SU-DHL-6 (cell line): ENCODE measurements around the gene ACACB.

Experiments used
- H2AFZ ChIP-seq: fragments of 200-600 bp; sonication (generic); 2 replicates; pipeline ENCODE4 v1.6.1; 2014; ENCODE audit warnings: low read depth, mild to moderate bottlenecking, moderate library complexity, mixed read lengths, antibody characterized with exemption, low read length; ENCODE audit not compliant: severe bottlenecking
- H3F3A ChIP-seq: fragments of 200-600 bp; shearing (Covaris generic); 2 replicates; pipeline ENCODE4 v1.6.0; 2016; ENCODE audit warnings: antibody characterized with exemption, mild to moderate bottlenecking; ENCODE audit not compliant: insufficient read depth
- H3K27ac ChIP-seq: fragments of 200-600 bp; sonication (generic); 2 replicates; pipeline ENCODE4 v1.5.1; 2016; ENCODE audit warnings: low read depth, mild to moderate bottlenecking, low read length, moderate library complexity, mixed read lengths
- H3K27me3 ChIP-seq: fragments of 200-600 bp; sonication (generic), shearing (Covaris generic); 2 replicates; pipeline ENCODE4 v1.6.0; 2014; ENCODE audit warnings: mild to moderate bottlenecking, low read length
- H3K36me3 ChIP-seq: fragments of 200-600 bp; sonication (generic); 2 replicates; pipeline ENCODE4 v1.6.1; 2014; ENCODE audit warnings: mild to moderate bottlenecking, low read length, mixed read lengths
- H3K4me2 ChIP-seq: fragments of 300-600, 200-600 bp; shearing (Covaris generic), sonication (generic); 2 replicates; pipeline ENCODE4 v1.6.0; 2014; ENCODE audit warnings: low read length, low read depth, mild to moderate bottlenecking; ENCODE audit not compliant: poor library complexity, severe bottlenecking
- H3K4me3 ChIP-seq: fragments of 200-600 bp; sonication (generic); 2 replicates; pipeline ENCODE4 v1.5.1; 2014; ENCODE audit warnings: antibody characterized with exemption, low read length, mild to moderate bottlenecking, mixed read lengths; ENCODE audit not compliant: insufficient read depth, poor library complexity, severe bottlenecking
- H3K79me2 ChIP-seq: fragments of 200-600 bp; sonication (generic); 2 replicates; pipeline ENCODE4 v1.6.1; 2014; ENCODE audit warnings: mild to moderate bottlenecking, low read length, moderate library complexity; ENCODE audit not compliant: insufficient read depth
- H3K9ac ChIP-seq: fragments of 200-600 bp; sonication (generic); 2 replicates; pipeline ENCODE4 v1.7.0; 2014; ENCODE audit warnings: mild to moderate bottlenecking, low read length
- H3K9me2 ChIP-seq: fragments of 200-600 bp; sonication (generic); replicated peaks from 2 replicates; pipeline ENCODE4 v1.6.1; 2014; ENCODE audit warnings: low read length; ENCODE audit not compliant: insufficient read depth
- H3K9me3 ChIP-seq: fragments of 200-600 bp; sonication (generic); 2 replicates; pipeline ENCODE4 v1.6.1; 2014; ENCODE audit warnings: low read length, mixed read lengths; ENCODE audit not compliant: insufficient read depth
- H4K20me1 ChIP-seq: fragments of 200-600 bp; sonication (generic); 2 replicates; pipeline ENCODE4 v1.6.1; 2014; ENCODE audit warnings: low read depth, mild to moderate bottlenecking, antibody characterized with exemption, low read length, moderate library complexity, mixed read lengths
- CTCF ChIP-seq: fragments of 200-600 bp; sonication (generic); IDR thresholded peaks from one replicate; pipeline ENCODE4 v1.5.1; 2017; ENCODE audit warnings: antibody characterized with exemption, mild to moderate bottlenecking, low read length, moderate library complexity; ENCODE audit not compliant: insufficient read depth, poor library complexity, severe bottlenecking
- EZH2phosphoT487 ChIP-seq: fragments of 200-600 bp; sonication (generic), shearing (Covaris generic); conservative IDR thresholded peaks from 2 replicates; pipeline ENCODE4 v1.6.1; 2018; ENCODE audit warnings: mild to moderate bottlenecking, antibody characterized with exemption, low read length, moderate library complexity, mixed read lengths

Gene ACACB

GRCh38 chr12:109269428-109269827 lies 153.0 kb downstream of the ACACB start:
- Histone ChIP-seq H3K9me2 (no peaks in the 10 kb centered on the region), H3K79me2 (no peaks in the 10 kb centered on the region), H3K4me2 (no peak overlapping the region), H3K9ac (no peak overlapping the region), H4K20me1 (no peaks in the 10 kb centered on the region), H3F3A (no peaks in the 10 kb centered on the region), H3K4me3 (no peak overlapping the region), H3K9me3 (no peaks in the 10 kb centered on the region), H3K36me3 (no peaks in the 10 kb centered on the region), H2AFZ (no peak overlapping the region), H3K27ac (no peak overlapping the region), H3K27me3 (no peaks in the 10 kb centered on the region)
- TF ChIP-seq EZH2phosphoT487: no peak
- TF ChIP-seq CTCF: no peak

- H3F3A ChIP-seq: no peaks in the 10 kb centered on the region
- H3K4me3 ChIP-seq: no peak overlapping the region
- H3K4me2 ChIP-seq: no peak overlapping the region
- H3K79me2 ChIP-seq: no peaks in the 10 kb centered on the region
- H3K27me3 ChIP-seq: no peaks in the 10 kb centered on the region
- no peaks in the 10 kb centered on the region for H3K9me3 ChIP-seq
- H3K27ac ChIP-seq: no peak overlapping the region
- H4K20me1 ChIP-seq: no peaks in the 10 kb centered on the region
- no peak overlapping the region for H3K9ac ChIP-seq
- no peaks in the 10 kb centered on the region for H3K36me3 ChIP-seq
- no peak overlapping the region for H2AFZ ChIP-seq
- TF ChIP-seq CTCF (no peak), EZH2phosphoT487 (no peak)
- no peaks in the 10 kb centered on the region for H3K9me2 ChIP-seq
Measured at GRCh38 chr12:109270494-109270893, 154.1 kb downstream of the ACACB start.

DNA sequence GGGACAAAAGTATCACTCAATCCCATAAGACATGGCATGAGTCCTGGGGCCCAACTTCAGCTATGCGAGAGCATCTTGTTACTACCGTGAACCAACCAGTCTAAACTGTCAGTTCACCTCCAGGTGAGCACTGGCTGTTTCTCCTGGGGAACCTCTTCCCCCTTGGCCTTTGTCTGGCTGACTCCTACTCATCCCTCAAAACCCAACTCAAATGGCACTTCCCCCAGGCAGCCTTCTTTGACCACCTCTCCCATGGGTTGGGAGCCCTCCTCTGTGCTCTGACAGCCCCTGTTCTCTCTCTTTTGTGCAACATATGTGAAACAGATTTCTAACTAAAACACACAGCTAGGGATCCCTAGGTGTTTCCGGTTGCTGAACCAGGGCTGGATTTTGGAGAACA lies 155.0 kb downstream of the ACACB start:
- TF ChIP-seq CTCF (no peak), EZH2phosphoT487 (no peak)
- H3K27ac ChIP-seq: no peak overlapping the region

DNA sequence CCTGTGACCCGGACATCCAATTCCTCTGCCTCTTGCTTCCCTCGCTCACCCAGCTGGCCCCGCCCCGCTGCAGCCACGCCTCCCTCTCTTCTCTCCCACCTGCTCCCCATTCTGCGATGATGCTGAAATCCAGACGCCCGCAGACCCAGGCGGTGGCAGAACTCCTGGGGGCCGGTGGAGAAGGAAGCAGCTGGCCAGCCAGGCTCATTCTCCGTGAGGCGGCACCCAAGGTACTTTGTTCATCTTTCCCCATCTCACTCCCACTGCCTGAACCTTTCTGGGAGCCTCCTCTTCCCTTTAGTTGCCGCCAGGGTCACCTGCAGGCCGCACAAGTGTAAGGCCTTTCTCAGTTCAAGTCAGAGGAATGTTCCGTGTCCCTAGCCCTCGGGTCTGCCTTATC lies 157.0 kb downstream of the ACACB start:
- no peaks in the 10 kb centered on the region for H3K36me3 ChIP-seq
- H3K27ac ChIP-seq: no peak overlapping the region
- no peak for TF ChIP-seq CTCF
- no peak for TF ChIP-seq EZH2phosphoT487
- no peak overlapping the region for H3K4me2 ChIP-seq
- H3K79me2 ChIP-seq: no peaks in the 10 kb centered on the region
- no peaks in the 10 kb centered on the region for H3K27me3 ChIP-seq
- no peaks in the 10 kb centered on the region for H4K20me1 ChIP-seq
- no peaks in the 10 kb centered on the region for H3F3A ChIP-seq
- H2AFZ ChIP-seq: no peak overlapping the region
- no peak overlapping the region for H3K4me3 ChIP-seq
- H3K9me2 ChIP-seq: no peaks in the 10 kb centered on the region
- H3K9me3 ChIP-seq: no peaks in the 10 kb centered on the region
- H3K9ac ChIP-seq: no peak overlapping the region

More for the DNA sequence above, 155.0 kb downstream of the ACACB start:
- Histone ChIP-seq H3K27me3 (no peaks in the 10 kb centered on the region), H3K9me3 (no peaks in the 10 kb centered on the region), H3K9me2 (no peaks in the 10 kb centered on the region), H3K4me3 (no peak overlapping the region), H3K36me3 (no peaks in the 10 kb centered on the region), H3F3A (no peaks in the 10 kb centered on the region), H3K9ac (no peak overlapping the region), H3K4me2 (no peak overlapping the region), H4K20me1 (no peaks in the 10 kb centered on the region), H3K79me2 (no peaks in the 10 kb centered on the region), H2AFZ (no peak overlapping the region)
